ENCODE measurements around the gene HOXC9.
A peak's percentile ranks its signal among the peaks of the same experiment; 100 is the strongest.

Gene HOXC9

DNA sequence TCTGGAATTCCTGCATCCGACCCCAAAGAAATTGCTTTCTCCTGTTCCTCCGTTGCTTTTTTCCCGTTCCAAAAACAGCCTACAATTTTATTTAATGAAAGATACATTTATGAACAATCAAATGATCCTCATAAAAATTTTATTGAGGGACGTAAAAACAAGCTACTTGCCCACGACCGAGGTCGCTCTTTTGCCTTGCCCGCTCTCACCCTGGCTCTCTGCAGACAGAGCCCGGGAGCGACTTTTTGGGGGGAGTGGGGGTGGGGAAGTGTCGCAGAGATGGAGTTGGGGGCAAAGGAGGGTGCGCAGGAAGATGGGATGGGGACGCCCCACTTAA lies 1.1 kb upstream of the HOXC9 start:
- peak overlapping the region; percentile 47 for H3K27ac ChIP-seq (ENCODE audit: extremely low read depth, low read depth, low read length)
- TF ChIP-seq ZNF16 (tag by site-specific recombination; IDR thresholded peaks at IDR 0.05; ENCODE audit: low read depth) (no peak), ZNF138 (tag by site-specific recombination; IDR thresholded peaks at IDR 0.05; ENCODE audit: borderline replicate concordance) (no peak), ZNF341 (tag by site-specific recombination; IDR thresholded peaks at IDR 0.05; ENCODE audit: low read depth) (peak; percentile 9; the same call in 1 of the 2 replicates), ZNF596 (tag by site-specific recombination; IDR thresholded peaks at IDR 0.05) (peak; percentile 68; the same call in 1 of the 2 replicates), KLF10 (tag by site-specific recombination; IDR thresholded peaks at IDR 0.05) (0 out of 2 replicates have a peak, but pooled peaks have one; percentile 10), FEZF1 (tag by site-specific recombination; IDR thresholded peaks at IDR 0.05) (peak; percentile 78), IKZF3 (tag by site-specific recombination; IDR thresholded peaks at IDR 0.05) (peak; percentile 19; the same call in 1 of the 2 replicates)
- TF ChIP-seq, protein P1, sequence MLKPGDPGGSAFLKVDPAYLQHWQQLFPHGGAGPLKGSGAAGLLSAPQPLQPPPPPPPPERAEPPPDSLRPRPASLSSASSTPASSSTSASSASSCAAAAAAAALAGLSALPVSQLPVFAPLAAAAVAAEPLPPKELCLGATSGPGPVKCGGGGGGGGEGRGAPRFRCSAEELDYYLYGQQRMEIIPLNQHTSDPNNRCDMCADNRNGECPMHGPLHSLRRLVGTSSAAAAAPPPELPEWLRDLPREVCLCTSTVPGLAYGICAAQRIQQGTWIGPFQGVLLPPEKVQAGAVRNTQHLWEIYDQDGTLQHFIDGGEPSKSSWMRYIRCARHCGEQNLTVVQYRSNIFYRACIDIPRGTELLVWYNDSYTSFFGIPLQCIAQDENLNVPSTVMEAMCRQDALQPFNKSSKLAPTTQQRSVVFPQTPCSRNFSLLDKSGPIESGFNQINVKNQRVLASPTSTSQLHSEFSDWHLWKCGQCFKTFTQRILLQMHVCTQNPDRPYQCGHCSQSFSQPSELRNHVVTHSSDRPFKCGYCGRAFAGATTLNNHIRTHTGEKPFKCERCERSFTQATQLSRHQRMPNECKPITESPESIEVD (tag by site-specific recombination; IDR thresholded peaks at IDR 0.05): peak; percentile 87
- TF ChIP-seq, protein P2, sequence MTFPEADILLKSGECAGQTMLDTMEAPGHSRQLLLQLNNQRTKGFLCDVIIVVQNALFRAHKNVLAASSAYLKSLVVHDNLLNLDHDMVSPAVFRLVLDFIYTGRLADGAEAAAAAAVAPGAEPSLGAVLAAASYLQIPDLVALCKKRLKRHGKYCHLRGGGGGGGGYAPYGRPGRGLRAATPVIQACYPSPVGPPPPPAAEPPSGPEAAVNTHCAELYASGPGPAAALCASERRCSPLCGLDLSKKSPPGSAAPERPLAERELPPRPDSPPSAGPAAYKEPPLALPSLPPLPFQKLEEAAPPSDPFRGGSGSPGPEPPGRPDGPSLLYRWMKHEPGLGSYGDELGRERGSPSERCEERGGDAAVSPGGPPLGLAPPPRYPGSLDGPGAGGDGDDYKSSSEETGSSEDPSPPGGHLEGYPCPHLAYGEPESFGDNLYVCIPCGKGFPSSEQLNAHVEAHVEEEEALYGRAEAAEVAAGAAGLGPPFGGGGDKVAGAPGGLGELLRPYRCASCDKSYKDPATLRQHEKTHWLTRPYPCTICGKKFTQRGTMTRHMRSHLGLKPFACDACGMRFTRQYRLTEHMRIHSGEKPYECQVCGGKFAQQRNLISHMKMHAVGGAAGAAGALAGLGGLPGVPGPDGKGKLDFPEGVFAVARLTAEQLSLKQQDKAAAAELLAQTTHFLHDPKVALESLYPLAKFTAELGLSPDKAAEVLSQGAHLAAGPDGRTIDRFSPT (tag by site-specific recombination; IDR thresholded peaks at IDR 0.05): peak; percentile 54; the same call in 1 of the 2 replicates
- no peaks in the 10 kb centered on the region for H3K9me3 ChIP-seq (ENCODE audit: control insufficient read depth, insufficient read depth, low read depth, low read length)
- peaks cover 41% of the 10 kb centered on the region for H3K4me1 ChIP-seq (ENCODE audit: control insufficient read depth, insufficient read depth, low read length)
- ChIA-PET CTCF (interaction anchor here (0.6 to 6.7 kb wide), 12 partner anchors 10 to 769 kb away, joined by 3 to 49 read pairs (median 3); partner anchors contain the start of genes HOXC10 and HOXC8), POLR2A (interaction anchor here (1.4 to 3.7 kb wide), 4 partner anchors 13 to 208 kb away, joined by 3 to 34 read pairs (median 12); partner anchors contain the start of genes HOXC10 and SMUG1)
- peak overlapping the region; percentile 94 for H3K4me3 ChIP-seq (ENCODE audit: low read depth, low read length)
- peaks cover 8 to 12% of the 10 kb centered on the region in 2 experiments; a peak in 2 of 3 replicates for H3K36me3 ChIP-seq (ENCODE audit: control insufficient read depth in 2 of 2, insufficient read depth in 1 of 2, low read length in 2 of 2)

DNA sequence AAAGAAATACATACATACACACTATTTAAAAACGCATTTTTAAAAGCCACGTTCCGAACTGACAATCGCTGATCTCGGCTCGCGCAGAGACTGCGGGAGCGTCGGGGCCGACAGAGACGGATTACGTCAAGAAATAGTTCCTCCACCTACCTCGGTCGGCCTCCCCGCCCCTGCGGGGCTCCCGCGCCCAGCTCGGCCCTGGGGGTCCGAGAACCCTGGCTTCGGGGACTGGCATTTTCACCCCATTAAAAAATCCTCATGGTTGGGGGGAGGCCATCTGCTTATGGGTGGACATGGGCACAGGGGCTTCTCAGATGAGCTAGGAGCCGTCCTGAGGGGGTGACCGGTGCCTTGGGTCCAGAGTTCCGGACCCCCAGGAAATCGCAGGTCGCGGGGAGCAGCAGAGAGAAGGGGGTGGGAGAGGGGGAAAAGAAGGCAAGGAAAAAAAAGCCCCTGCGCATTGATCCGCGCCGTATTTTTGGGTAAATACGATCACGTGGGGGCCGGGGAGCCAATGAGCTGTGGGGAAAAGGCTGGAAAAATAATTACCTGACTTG lies 324 bp upstream of the HOXC9 start:
- Histone ChIP-seq H3K36me3 (ENCODE audit: control insufficient read depth in 2 of 2, insufficient read depth in 1 of 2, low read length in 2 of 2) (peaks cover 8 to 15% of the 10 kb centered on the region in 2 experiments; a peak in 2 of 3 replicates), H3K9me3 (ENCODE audit: control insufficient read depth, insufficient read depth, low read depth, low read length) (no peaks in the 10 kb centered on the region), H3K4me3 (ENCODE audit: low read depth, low read length) (peak overlapping the region; percentile 94), H3K4me1 (ENCODE audit: control insufficient read depth, insufficient read depth, low read length) (peaks cover 41% of the 10 kb centered on the region), H3K27ac (ENCODE audit: extremely low read depth, low read depth, low read length) (peak overlapping the region; percentile 99)
- ChIA-PET POLR2A (interaction anchor here (0.6 to 3.7 kb wide), 17 partner anchors 9 to 389 kb away, joined by 3 to 34 read pairs (median 4); partner anchors contain the start of genes CBX5, HNRNPA1, HOXC10 and HOXC13), CTCF (interaction anchor here (0.6 to 6.7 kb wide), 19 partner anchors 11 to 410 kb away, joined by 3 to 49 read pairs (median 4); partner anchors contain the start of genes HOXC10 and SMUG1)
- peak; percentile 68; the same call in 1 of the 2 replicates for TF ChIP-seq BCL11A (tag by site-specific recombination; IDR thresholded peaks at IDR 0.05; ENCODE audit: low read depth)
- TF ChIP-seq, protein P3, sequence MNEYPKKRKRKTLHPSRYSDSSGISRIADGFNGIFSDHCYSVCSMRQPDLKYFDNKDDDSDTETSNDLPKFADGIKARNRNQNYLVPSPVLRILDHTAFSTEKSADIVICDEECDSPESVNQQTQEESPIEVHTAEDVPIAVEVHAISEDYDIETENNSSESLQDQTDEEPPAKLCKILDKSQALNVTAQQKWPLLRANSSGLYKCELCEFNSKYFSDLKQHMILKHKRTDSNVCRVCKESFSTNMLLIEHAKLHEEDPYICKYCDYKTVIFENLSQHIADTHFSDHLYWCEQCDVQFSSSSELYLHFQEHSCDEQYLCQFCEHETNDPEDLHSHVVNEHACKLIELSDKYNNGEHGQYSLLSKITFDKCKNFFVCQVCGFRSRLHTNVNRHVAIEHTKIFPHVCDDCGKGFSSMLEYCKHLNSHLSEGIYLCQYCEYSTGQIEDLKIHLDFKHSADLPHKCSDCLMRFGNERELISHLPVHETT (tag by site-specific recombination; IDR thresholded peaks at IDR 0.05): peak; percentile 62; the same call in 1 of the 2 replicates
- TF ChIP-seq, protein P4, sequence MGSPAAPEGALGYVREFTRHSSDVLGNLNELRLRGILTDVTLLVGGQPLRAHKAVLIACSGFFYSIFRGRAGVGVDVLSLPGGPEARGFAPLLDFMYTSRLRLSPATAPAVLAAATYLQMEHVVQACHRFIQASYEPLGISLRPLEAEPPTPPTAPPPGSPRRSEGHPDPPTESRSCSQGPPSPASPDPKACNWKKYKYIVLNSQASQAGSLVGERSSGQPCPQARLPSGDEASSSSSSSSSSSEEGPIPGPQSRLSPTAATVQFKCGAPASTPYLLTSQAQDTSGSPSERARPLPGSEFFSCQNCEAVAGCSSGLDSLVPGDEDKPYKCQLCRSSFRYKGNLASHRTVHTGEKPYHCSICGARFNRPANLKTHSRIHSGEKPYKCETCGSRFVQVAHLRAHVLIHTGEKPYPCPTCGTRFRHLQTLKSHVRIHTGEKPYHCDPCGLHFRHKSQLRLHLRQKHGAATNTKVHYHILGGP (tag by site-specific recombination; IDR thresholded peaks at IDR 0.05): no peak
- TF ChIP-seq TRIM28 (IDR thresholded peaks at IDR 0.05; ENCODE audit: borderline replicate concordance, low read length): no peak
- no peak for TF ChIP-seq HOXD13 (CRISPR knock-in tag; IDR thresholded peaks at IDR 0.05; ENCODE audit: borderline replicate concordance)
- TF ChIP-seq ZSCAN23 (tag by site-specific recombination; IDR thresholded peaks at IDR 0.05): 0 out of 2 replicates have a peak, but pooled peaks have one; percentile 21
- peak; percentile 59 for TF ChIP-seq IKZF3 (tag by site-specific recombination; IDR thresholded peaks at IDR 0.05)
- TF ChIP-seq ZNF140 (tag by site-specific recombination; IDR thresholded peaks at IDR 0.05): no peak
- peak; percentile 48; the same call in 1 of the 2 replicates for TF ChIP-seq ZNF596 (tag by site-specific recombination; IDR thresholded peaks at IDR 0.05)
- TF ChIP-seq ZNF341 (tag by site-specific recombination; IDR thresholded peaks at IDR 0.05; ENCODE audit: low read depth): peak; percentile 44
- TF ChIP-seq ZNF423 (tag by site-specific recombination; IDR thresholded peaks at IDR 0.05): peak; percentile 52; the same call in 1 of the 2 replicates
- TF ChIP-seq ZFP3 (tag by site-specific recombination; IDR thresholded peaks at IDR 0.05; ENCODE audit: low read depth): peak; percentile 37; the same call in 1 of the 2 replicates
- TF ChIP-seq, protein P5, sequence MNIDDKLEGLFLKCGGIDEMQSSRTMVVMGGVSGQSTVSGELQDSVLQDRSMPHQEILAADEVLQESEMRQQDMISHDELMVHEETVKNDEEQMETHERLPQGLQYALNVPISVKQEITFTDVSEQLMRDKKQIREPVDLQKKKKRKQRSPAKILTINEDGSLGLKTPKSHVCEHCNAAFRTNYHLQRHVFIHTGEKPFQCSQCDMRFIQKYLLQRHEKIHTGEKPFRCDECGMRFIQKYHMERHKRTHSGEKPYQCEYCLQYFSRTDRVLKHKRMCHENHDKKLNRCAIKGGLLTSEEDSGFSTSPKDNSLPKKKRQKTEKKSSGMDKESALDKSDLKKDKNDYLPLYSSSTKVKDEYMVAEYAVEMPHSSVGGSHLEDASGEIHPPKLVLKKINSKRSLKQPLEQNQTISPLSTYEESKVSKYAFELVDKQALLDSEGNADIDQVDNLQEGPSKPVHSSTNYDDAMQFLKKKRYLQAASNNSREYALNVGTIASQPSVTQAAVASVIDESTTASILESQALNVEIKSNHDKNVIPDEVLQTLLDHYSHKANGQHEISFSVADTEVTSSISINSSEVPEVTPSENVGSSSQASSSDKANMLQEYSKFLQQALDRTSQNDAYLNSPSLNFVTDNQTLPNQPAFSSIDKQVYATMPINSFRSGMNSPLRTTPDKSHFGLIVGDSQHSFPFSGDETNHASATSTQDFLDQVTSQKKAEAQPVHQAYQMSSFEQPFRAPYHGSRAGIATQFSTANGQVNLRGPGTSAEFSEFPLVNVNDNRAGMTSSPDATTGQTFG (tag by site-specific recombination; IDR thresholded peaks at IDR 0.05; ENCODE audit: borderline replicate concordance): no peak
- TF ChIP-seq, protein P1 (tag by site-specific recombination; IDR thresholded peaks at IDR 0.05): no peak; the same call in 1 of the 2 replicates
- TF ChIP-seq ZNF10 (tag by site-specific recombination; IDR thresholded peaks at IDR 0.05): 0 out of 2 replicates have a peak, but pooled peaks have one; percentile 34
- 0 out of 2 replicates have a peak, but pooled peaks have one; percentile 14 for TF ChIP-seq ZFP69B (tag by site-specific recombination; IDR thresholded peaks at IDR 0.05)

Data from HEK293 (cell line).